Adrenal gland (tissue), 12 donors: ENCODE results near the gene ADGRD2. TPM values are rescaled to one million over a fixed set of nuclear protein-coding genes. Genes with fewer than 3 reads are reported as not detected.

Source experiments
- DNase-seq, 7 donors: peaks; one replicate each; pipeline ENCODE4 v3.0.0-alpha.2; 2019 to 2020
- H3K27ac ChIP-seq, 5 donors: fragments of 200-600 bp; sonication (generic) in 4 of 5; 1 replicate in 3 of 5; 2 replicates in 2 of 5; pipeline versions ENCODE4 v1.5.1 to v1.8.0; 2016 to 2020; ENCODE audit warnings: mild to moderate bottlenecking in 1 of 5
- H3K27me3 ChIP-seq: fragments of 200-600 bp; 2 replicates; pipeline ENCODE4 v1.8.0; 2021
- H3K36me3 ChIP-seq, 2 donors: fragments of 200-600 bp; replicated peaks in 1 of 2; 1 replicate in 1 of 2; 2 replicates in 1 of 2; pipeline versions ENCODE4 v1.5.1 to v1.8.0; 2018 to 2022
- H3K4me1 ChIP-seq, 2 donors: fragments of 200-600 bp; replicated peaks in 1 of 2; 1 replicate in 1 of 2; 2 replicates in 1 of 2; pipeline versions ENCODE4 v1.5.1 to v1.8.0; 2018 to 2021
- H3K4me3 ChIP-seq, 4 donors: fragments of 200-600 bp; sonication (generic) in 3 of 4; one replicate each; pipeline ENCODE4 v1.5.1; 2016 to 2018
- H3K9me3 ChIP-seq, 3 donors: fragments of 200-600 bp; sonication (generic) in 1 of 3; replicated peaks in 1 of 3; 1 replicate in 2 of 3; 2 replicates in 1 of 3; pipeline versions ENCODE4 v1.5.1 to v1.8.0; 2016 to 2021
- POLR2A ChIP-seq, 2 donors: fragments of 450-650 bp; IDR thresholded peaks; one replicate each; pipeline ENCODE4 v1.6.1; 2017; ENCODE audit warnings: antibody characterized with exemption in 2 of 2, mild to moderate bottlenecking in 2 of 2, moderate library complexity in 1 of 2
- WGBS, 4 donors: extraction: QIAGEN DNeasy Blood & Tissue Kit in 2 of 4; methylation state at CpG; one replicate each; pipeline versions ENCODE4 v1.1.5 to v1.1.7; 2013 to 2017; 5-methylcytosine and 5-hydroxymethylcytosine counted together
- intact Hi-C, 2 donors: fragments of 100-400 bp; cut with DNase I; formaldehyde crosslinking; loops; one replicate each; pipeline versions ENCODE4 v1.14.1 to v1.15.0; 2022 to 2023
- polyA plus RNA-seq, 3 donors: library from polyadenylated mRNA; stranded (reverse); fragments of 200-250 nt in 2 of 3; fragments of 350-450 nt in 1 of 3; fragmentation: Illumina TruSeq in 1 of 3; extraction: RNeasy Lipid Tissue Mini Kit (QIAGEN cat#74804) in 1 of 3; gene quantifications; one replicate each; pipeline ENCODE4 v1.2.3, GENCODE V29; 2013 to 2014
- total RNA-seq, 9 donors: library from RNA; depleted of rRNA in 4 of 9; stranded (reverse); fragments of >200 nt in 4 of 9; fragments of 120-200 nt in 1 of 9; fragmentation: NEBNext Ultra II Directional in 1 of 9; extraction: Animal tissue kit (Norgen Biotek cat#: 25700) in 1 of 9; gene quantifications; one replicate each; pipeline versions ENCODE4 v1.1.0 to v1.2.4, GENCODE V29; 2013 to 2023
- TF ChIP-seq, protein P1 (sequence below), 6 experiments: fragments of 450-650 bp in 4 of 6; fragments of 200-600 bp in 2 of 6; sonication (generic) in 1 of 6; IDR thresholded peaks; 1 replicate in 5 of 6; 2 replicates in 1 of 6; pipeline versions ENCODE4 v1.5.1 to v1.8.0; 2016 to 2021; ENCODE audit warnings: antibody characterized with exemption in 6 of 6, mild to moderate bottlenecking in 2 of 6, moderate library complexity in 1 of 6
- donor health status: healthy with polysubstance abuse.
- donor health status: Bipolar disorder and iron deficiency.
- donor health status: DM: yes; HTN: yes; CAD: no.
- donor health status: DM: no; HTN: no; CAD: no.
- donor health status: DM: no; HTN: no; CAD: no.
- donor health status: DM: yes; HTN: yes; CAD: no.

ADGRD2 gene
- total and polyA plus RNA-seq, 12 donors, result 0.16 to 4.4 (median 0.46) TPM; not detected in 4

DNA sequence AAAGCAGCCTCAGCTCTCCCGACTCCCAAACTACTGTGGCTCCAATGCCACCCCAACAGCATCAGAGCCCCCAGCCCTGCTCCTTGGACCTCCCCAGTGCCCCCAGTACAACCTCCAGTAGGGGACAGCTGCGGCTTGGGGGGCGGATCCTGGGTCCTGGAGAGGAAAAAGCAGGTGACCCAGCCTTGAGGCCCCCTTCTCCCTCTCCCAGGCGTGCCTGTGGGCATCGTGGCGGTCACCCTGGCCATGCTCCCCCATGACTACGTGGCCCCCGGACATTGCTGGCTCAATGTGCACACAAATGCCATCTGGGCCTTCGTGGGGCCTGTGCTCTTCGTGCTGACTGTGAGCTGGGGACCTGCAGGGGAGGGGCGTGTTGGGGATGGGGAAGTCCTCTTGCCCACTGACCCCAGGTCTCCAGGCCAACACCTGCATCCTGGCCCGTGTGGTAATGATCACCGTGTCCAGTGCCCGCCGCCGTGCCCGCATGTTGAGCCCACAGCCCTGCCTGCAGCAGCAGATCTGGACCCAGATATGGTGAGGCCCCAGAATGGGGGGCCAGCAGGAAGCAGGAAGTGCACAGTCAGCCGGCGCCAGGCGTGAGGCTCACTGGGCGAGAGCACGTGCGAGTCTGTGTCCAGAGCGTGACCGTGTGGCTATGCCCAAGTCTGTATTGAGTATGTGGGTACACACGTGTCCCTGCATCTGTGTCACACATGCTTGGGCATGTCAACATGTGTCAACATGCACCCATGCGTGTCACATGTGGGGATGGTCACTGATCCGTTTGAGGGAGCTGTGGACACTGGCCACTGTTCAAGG, 19.0 kb downstream of the ADGRD2 start:
- H3K27me3 ChIP-seq, result no peaks in the 10 kb centered on the region
- no peaks in the 10 kb centered on the region for H3K9me3 ChIP-seq
- peak in 1 of 7 donors; percentile 4 for DNase-seq
- no peaks in the 10 kb centered on the region for H3K4me1 ChIP-seq
- no peak overlapping the region for H3K4me3 ChIP-seq
- H3K27ac ChIP-seq, result no peak overlapping the region
- no peaks in the 10 kb centered on the region for H3K36me3 ChIP-seq
- WGBS, 4 donors, result 84 to 100% (median 86%) methylated on average over 3 to 28 of the region's 28 CpGs
- intact Hi-C loops, result no loop called here
- TF ChIP-seq POLR2A (IDR thresholded peaks at IDR 0.05), result no peak
- TF ChIP-seq, protein P1, sequence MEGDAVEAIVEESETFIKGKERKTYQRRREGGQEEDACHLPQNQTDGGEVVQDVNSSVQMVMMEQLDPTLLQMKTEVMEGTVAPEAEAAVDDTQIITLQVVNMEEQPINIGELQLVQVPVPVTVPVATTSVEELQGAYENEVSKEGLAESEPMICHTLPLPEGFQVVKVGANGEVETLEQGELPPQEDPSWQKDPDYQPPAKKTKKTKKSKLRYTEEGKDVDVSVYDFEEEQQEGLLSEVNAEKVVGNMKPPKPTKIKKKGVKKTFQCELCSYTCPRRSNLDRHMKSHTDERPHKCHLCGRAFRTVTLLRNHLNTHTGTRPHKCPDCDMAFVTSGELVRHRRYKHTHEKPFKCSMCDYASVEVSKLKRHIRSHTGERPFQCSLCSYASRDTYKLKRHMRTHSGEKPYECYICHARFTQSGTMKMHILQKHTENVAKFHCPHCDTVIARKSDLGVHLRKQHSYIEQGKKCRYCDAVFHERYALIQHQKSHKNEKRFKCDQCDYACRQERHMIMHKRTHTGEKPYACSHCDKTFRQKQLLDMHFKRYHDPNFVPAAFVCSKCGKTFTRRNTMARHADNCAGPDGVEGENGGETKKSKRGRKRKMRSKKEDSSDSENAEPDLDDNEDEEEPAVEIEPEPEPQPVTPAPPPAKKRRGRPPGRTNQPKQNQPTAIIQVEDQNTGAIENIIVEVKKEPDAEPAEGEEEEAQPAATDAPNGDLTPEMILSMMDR (IDR thresholded peaks at IDR 0.05), result no peak

DNA sequence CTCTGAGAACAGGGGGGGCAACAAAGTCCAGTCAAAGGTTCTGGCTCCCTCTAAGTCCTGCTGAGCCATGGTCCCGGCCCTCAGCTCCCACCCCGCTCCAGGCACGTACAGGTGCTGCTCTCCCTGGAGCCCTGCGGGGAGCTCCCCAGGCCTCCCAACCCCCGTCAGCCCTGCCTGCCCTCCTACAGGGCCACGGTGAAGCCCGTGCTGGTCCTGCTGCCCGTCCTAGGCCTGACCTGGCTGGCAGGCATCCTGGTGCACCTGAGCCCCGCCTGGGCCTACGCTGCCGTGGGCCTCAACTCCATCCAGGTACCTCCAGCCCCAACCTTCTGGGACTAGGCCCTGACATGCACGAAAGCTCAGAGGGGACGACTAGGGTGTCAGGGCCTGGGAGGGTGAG, 20.1 kb downstream of the ADGRD2 start:
- H3K27me3 ChIP-seq, result no peaks in the 10 kb centered on the region
- no peaks in the 10 kb centered on the region for H3K36me3 ChIP-seq
- no peak overlapping the region for H3K4me3 ChIP-seq
- 76 to 100% (median 91%) methylated on average over 2 to 13 of the region's 13 CpGs for whole genome bisulfite sequencing, 4 donors
- DNase-seq, result no peak
- H3K27ac ChIP-seq, result no peak overlapping the region
- no peaks in the 10 kb centered on the region for H3K9me3 ChIP-seq
- no peaks in the 10 kb centered on the region for H3K4me1 ChIP-seq
- intact Hi-C loops, result no loop called here
- no peak for TF ChIP-seq POLR2A (IDR thresholded peaks at IDR 0.05)
- TF ChIP-seq, protein P1 (IDR thresholded peaks at IDR 0.05), result no peak

DNA sequence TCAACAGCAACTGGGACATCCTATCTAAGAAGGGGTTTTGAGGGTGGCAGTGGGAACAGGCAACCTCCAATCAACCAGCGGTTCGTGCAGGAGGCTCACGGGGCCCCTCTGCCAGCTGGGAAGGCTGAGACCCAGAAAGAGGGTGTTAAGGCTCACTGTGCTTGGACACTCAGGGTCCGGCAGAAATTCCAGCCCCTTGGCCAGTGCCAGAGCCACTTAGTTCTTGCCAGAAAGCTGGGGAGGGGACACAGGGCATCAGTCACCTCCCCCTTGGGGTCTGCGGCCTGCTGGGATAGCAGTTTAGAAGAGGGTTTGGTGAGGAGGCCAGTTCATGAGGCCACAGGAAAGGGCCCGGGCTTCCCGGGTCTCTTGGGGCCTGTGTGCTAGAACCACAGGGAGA, 20.5 kb downstream of the ADGRD2 start:
- H3K27me3 ChIP-seq, result no peaks in the 10 kb centered on the region
- 86 to 88% (median 87%) methylated on average over 4 to 7 of the region's 7 CpGs for WGBS, 4 donors

DNA sequence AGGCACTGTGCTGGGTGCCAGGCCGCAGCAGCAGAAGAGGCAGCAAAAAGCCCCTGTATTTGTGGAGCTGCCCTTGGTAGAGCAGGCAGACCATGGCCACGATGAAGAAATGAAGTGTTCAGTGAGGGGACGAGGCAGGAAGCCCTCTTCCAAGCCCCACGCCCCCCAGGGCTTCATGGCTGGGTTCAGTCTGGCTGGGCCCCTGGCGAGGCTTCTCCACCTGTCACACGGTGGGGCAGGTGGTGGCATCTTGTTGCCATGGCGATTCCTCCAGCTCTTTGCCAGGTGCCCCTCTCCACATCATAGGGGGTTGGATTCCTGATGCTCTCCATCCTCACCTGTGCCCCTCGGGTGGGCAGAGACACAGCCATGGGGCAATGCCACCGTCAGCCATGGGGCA, 21.5 kb downstream of the ADGRD2 start:
- H3K4me1 ChIP-seq, result no peaks in the 10 kb centered on the region
- 72 to 83% (median 79%) methylated on average over 5 to 9 of the region's 9 CpGs for WGBS, 4 donors
- TF ChIP-seq POLR2A (IDR thresholded peaks at IDR 0.05), result no peak
- TF ChIP-seq, protein P1 (IDR thresholded peaks at IDR 0.05), result no peak
- no peak overlapping the region for H3K27ac ChIP-seq
- H3K4me3 ChIP-seq, result no peak overlapping the region
- intact Hi-C loops, result no loop called here
- H3K9me3 ChIP-seq, result no peaks in the 10 kb centered on the region
- DNase-seq, result no peak
- H3K36me3 ChIP-seq, result no peaks in the 10 kb centered on the region
- H3K27me3 ChIP-seq, result no peaks in the 10 kb centered on the region

More for the DNA sequence above, 20.5 kb downstream of the ADGRD2 start:
- Histone ChIP-seq H3K9me3 (no peaks in the 10 kb centered on the region), H3K36me3 (no peaks in the 10 kb centered on the region), H3K4me3 (no peak overlapping the region), H3K27ac (no peak overlapping the region), H3K4me1 (no peaks in the 10 kb centered on the region)
- no peak for DNase-seq
- TF ChIP-seq, protein P1 (IDR thresholded peaks at IDR 0.05), result no peak
- no peak for TF ChIP-seq POLR2A (IDR thresholded peaks at IDR 0.05)
- intact Hi-C loops, result no loop called here
